Caco-2 (cell line): ENCODE results near the gene ADAM12. TPM values are rescaled to one million over a fixed set of nuclear protein-coding genes. Genes with fewer than 3 reads are reported as not detected.

ENCODE experiments used
- BruUV-seq: library from RNA; stranded (reverse); fragments of 400-500 nt; replicated peaks from 2 replicates; lab custom pipeline; 2021; lab: Mats Ljungman, UMichigan
- CTCF ChIA-PET: fragments of 300-600 bp; sonication (Branson Sonifier 250); formaldehyde crosslinking; loops from one replicate; lab custom pipeline; 2022; ENCODE audit warnings: antibody characterized with exemption; lab: Charles Lee
- POLR2A ChIA-PET: fragments of 300-600 bp; sonication (Branson Sonifier 250); formaldehyde crosslinking; loops from one replicate; lab custom pipeline; 2022; ENCODE audit warnings: antibody characterized with exemption; lab: Charles Lee
- DNase-seq, 2 experiments: peaks; one replicate each; pipeline versions ENCODE4 v3.0.0 to v3.0.0-alpha.2; 2020 to 2022
- H3K27me3 ChIP-seq: replicated peaks from 2 replicates; pipeline ENCODE4 v1.6.0; 2011; ENCODE audit warnings: low read length; ENCODE audit not compliant: control insufficient read depth, insufficient read depth
- H3K36me3 ChIP-seq: 2 replicates; pipeline ENCODE4 v1.5.1; 2011; ENCODE audit warnings: low read length; ENCODE audit not compliant: control insufficient read depth, insufficient read depth
- H3K4me1 ChIP-seq: fragments of 250-450 bp; sonication (Bioruptor Pico); 2 replicates; pipeline ENCODE4 v1.5.1; 2020; ENCODE audit warnings: mild to moderate bottlenecking
- H3K4me3 ChIP-seq: 2 replicates; pipeline ENCODE4 v1.5.1; 2011; ENCODE audit warnings: low read depth, mild to moderate bottlenecking, control low read depth, low read length
- H3K9me3 ChIP-seq: fragments of 250-450 bp; sonication (Bioruptor Pico); 2 replicates; pipeline ENCODE4 v1.5.1; 2020; ENCODE audit warnings: mild to moderate bottlenecking, moderate library complexity
- H3K27ac Mint-ChIP-seq: one replicate; pipeline ENCODE4 v1.8.0; 2022; ENCODE audit warnings: mixed read lengths; ENCODE audit not compliant: unreplicated experiment
- H3K27me3 Mint-ChIP-seq: one replicate; pipeline ENCODE4 v1.8.0; 2022; ENCODE audit warnings: mixed read lengths; ENCODE audit not compliant: insufficient read depth, unreplicated experiment
- H3K36me3 Mint-ChIP-seq: one replicate; pipeline ENCODE4 v1.8.0; 2022; ENCODE audit warnings: mild to moderate bottlenecking, mixed read lengths; ENCODE audit not compliant: insufficient read depth, unreplicated experiment
- H3K4me1 Mint-ChIP-seq: one replicate; pipeline ENCODE4 v1.8.0; 2022; ENCODE audit warnings: low read depth, mixed read lengths; ENCODE audit not compliant: unreplicated experiment
- H3K4me3 Mint-ChIP-seq: one replicate; pipeline ENCODE4 v1.8.0; 2022; ENCODE audit warnings: mild to moderate bottlenecking, moderate library complexity, mixed read lengths; ENCODE audit not compliant: unreplicated experiment
- H3K9me3 Mint-ChIP-seq: one replicate; pipeline ENCODE4 v1.8.0; 2022; ENCODE audit warnings: mixed read lengths; ENCODE audit not compliant: unreplicated experiment
- CTCF ChIP-seq, 2 experiments: fragments of 200-600 bp in 1 of 2; IDR thresholded peaks; 1 replicate in 1 of 2; 2 replicates in 1 of 2; pipeline versions ENCODE4 v1.5.1 to v1.8.0; 2011 to 2022; ENCODE audit warnings: antibody characterized with exemption in 1 of 2, control low read depth in 1 of 2, inconsistent platforms in 1 of 2, low read depth in 1 of 2, low read length in 1 of 2, mild to moderate bottlenecking in 1 of 2, moderate library complexity in 1 of 2; ENCODE audit not compliant: insufficient read depth in 1 of 2, severe bottlenecking in 1 of 2, unreplicated experiment in 1 of 2
- intact Hi-C: fragments of 100-400 bp; cut with micrococcal nuclease; formaldehyde crosslinking; loops from one replicate; pipeline ENCODE4 v1.10.0; 2022; ENCODE audit not compliant: unreplicated experiment
- total RNA-seq: library from RNA; stranded (reverse); gene quantifications from 2 replicates; pipeline ENCODE4 v1.2.3, GENCODE V29; 2022

ADAM12 gene
- total RNA-seq, 1 experiment from 2014 or later: not detected

- DNase-seq: no peak
- intact Hi-C loops: loop anchor here (5.0 kb wide), 1 partner anchor 947 kb away; no protein-coding TSS in a partner anchor
- BruUV-seq: no TSS peak
- POLR2A ChIA-PET: no interaction called here
- H3K9me3 ChIP-seq: no peaks in the 10 kb centered on the region
- no peak overlapping the region for H3K4me3 ChIP-seq
- no peaks in the 10 kb centered on the region for H3K4me1 ChIP-seq
- CTCF ChIA-PET: no interaction called here
- no peaks in the 10 kb centered on the region for H3K36me3 ChIP-seq
- no peaks in the 10 kb centered on the region for H3K4me1 Mint-ChIP-seq
- no peak overlapping the region for H3K4me3 Mint-ChIP-seq
- peaks cover 6% of the 10 kb centered on the region for H3K27me3 Mint-ChIP-seq
- peaks cover 2% of the 10 kb centered on the region for H3K27me3 ChIP-seq
- no peaks in the 10 kb centered on the region for H3K36me3 Mint-ChIP-seq
- no peak for TF ChIP-seq CTCF (IDR thresholded peaks at IDR 0.05; ENCODE audit: insufficient read depth in 1 of 2, low read depth in 1 of 2, low read length in 1 of 2, severe bottlenecking in 1 of 2, unreplicated experiment in 1 of 2)
- H3K27ac Mint-ChIP-seq: no peak overlapping the region
- H3K9me3 Mint-ChIP-seq: no peaks in the 10 kb centered on the region
Observed at GRCh38 chr10:126224967-126225671, 163.2 kb downstream of the ADAM12 start.

- TF ChIP-seq CTCF (IDR thresholded peaks at IDR 0.05; ENCODE audit: insufficient read depth in 1 of 2, low read depth in 1 of 2, low read length in 1 of 2, severe bottlenecking in 1 of 2, unreplicated experiment in 1 of 2): no peak
- no peaks in the 10 kb centered on the region for H3K4me1 ChIP-seq
- no peaks in the 10 kb centered on the region for H3K36me3 ChIP-seq
- no peaks in the 10 kb centered on the region for H3K9me3 ChIP-seq
- intact Hi-C loops: loop anchor here (5.0 kb wide), 1 partner anchor 949 kb away; no protein-coding TSS in a partner anchor
- Mint-ChIP-seq H3K27me3 (no peaks in the 10 kb centered on the region), H3K9me3 (no peaks in the 10 kb centered on the region), H3K4me1 (no peaks in the 10 kb centered on the region), H3K36me3 (no peaks in the 10 kb centered on the region), H3K4me3 (no peak overlapping the region), H3K27ac (no peak overlapping the region)
- H3K27me3 ChIP-seq: no peaks in the 10 kb centered on the region; the same call in 1 of the 2 replicates
- BruUV-seq: no TSS peak
- H3K4me3 ChIP-seq: no peak overlapping the region
- no peak for DNase-seq
- POLR2A ChIA-PET: no interaction called here
- CTCF ChIA-PET: no interaction called here
Observed at GRCh38 chr10:126223512-126224067, 164.7 kb downstream of the ADAM12 start.

- BruUV-seq: no TSS peak
- no peak for DNase-seq
- Mint-ChIP-seq H3K4me1 (no peaks in the 10 kb centered on the region), H3K27ac (no peak overlapping the region), H3K36me3 (no peaks in the 10 kb centered on the region), H3K27me3 (no peaks in the 10 kb centered on the region), H3K9me3 (no peaks in the 10 kb centered on the region), H3K4me3 (no peak overlapping the region)
- no peak for TF ChIP-seq CTCF (IDR thresholded peaks at IDR 0.05; ENCODE audit: insufficient read depth in 1 of 2, low read depth in 1 of 2, low read length in 1 of 2, severe bottlenecking in 1 of 2, unreplicated experiment in 1 of 2)
- no peak overlapping the region for H3K4me3 ChIP-seq
- no peaks in the 10 kb centered on the region for H3K36me3 ChIP-seq
- ChIA-PET POLR2A (no interaction called here), CTCF (no interaction called here)
- H3K4me1 ChIP-seq: no peaks in the 10 kb centered on the region
- no peaks in the 10 kb centered on the region; the same call in 1 of the 2 replicates for H3K27me3 ChIP-seq
- intact Hi-C loops: loop anchor here (5.0 kb wide), 1 partner anchor 949 kb away; no protein-coding TSS in a partner anchor
- H3K9me3 ChIP-seq: no peaks in the 10 kb centered on the region
Observed at GRCh38 chr10:126222736-126223511, 165.4 kb downstream of the ADAM12 start.
